ENCODE results near the gene ARIH2.

GRCh38 chr3:49024449-49024848 is 105.8 kb downstream of the ARIH2 start:
- TF ChIP-seq CTCF (IDR thresholded peaks at IDR 0.05; ENCODE audit: poor library complexity, severe bottlenecking) (no peak), EZH2 (IDR thresholded peaks at IDR 0.05; ENCODE audit: borderline replicate concordance, insufficient read depth, low read length, poor library complexity, severe bottlenecking) (no peak), POLR2AphosphoS5 (IDR thresholded peaks at IDR 0.05) (no peak), MXI1 (conservative IDR thresholded peaks at IDR 0.05; ENCODE audit: poor library complexity, severe bottlenecking) (no peak), TAF1 (IDR thresholded peaks at IDR 0.05; ENCODE audit: low read depth) (no peak), SMC3 (conservative IDR thresholded peaks at IDR 0.05; ENCODE audit: poor library complexity) (no peak), EP300 (conservative IDR thresholded peaks at IDR 0.05; ENCODE audit: poor library complexity, severe bottlenecking) (no peak), REST (IDR thresholded peaks at IDR 0.05; ENCODE audit: borderline replicate concordance) (no peak), RAD21 (conservative IDR thresholded peaks at IDR 0.05) (no peak)
